Measurements from ENCODE around the gene S100Z. TPM values are rescaled to one million over a fixed set of nuclear protein-coding genes. Genes with fewer than 3 reads are reported as not detected.

S100Z gene
- total RNA-seq, 4 donors from 2014 or later, result 0.80 TPM; not detected in 3

GRCh38 chr5:76867827-76868693 lies 18.2 kb downstream of the S100Z start:
- in situ Hi-C loops (cut with MboI; ENCODE audit: low pct_ligation_motif_present in 1 of 4, low pct_unique_long_range_greater_than_20kb in 1 of 4, low sequenced_read_pairs in 3 of 4) (loop anchor here in 1 of 4 donors (10.0 kb wide), 1 partner anchor 147 kb away; no protein-coding TSS in a partner anchor), intact Hi-C loops (cut with DNase I; ENCODE audit: low total_unique reads) (no loop called here)
- TF ChIP-seq, protein P1, sequence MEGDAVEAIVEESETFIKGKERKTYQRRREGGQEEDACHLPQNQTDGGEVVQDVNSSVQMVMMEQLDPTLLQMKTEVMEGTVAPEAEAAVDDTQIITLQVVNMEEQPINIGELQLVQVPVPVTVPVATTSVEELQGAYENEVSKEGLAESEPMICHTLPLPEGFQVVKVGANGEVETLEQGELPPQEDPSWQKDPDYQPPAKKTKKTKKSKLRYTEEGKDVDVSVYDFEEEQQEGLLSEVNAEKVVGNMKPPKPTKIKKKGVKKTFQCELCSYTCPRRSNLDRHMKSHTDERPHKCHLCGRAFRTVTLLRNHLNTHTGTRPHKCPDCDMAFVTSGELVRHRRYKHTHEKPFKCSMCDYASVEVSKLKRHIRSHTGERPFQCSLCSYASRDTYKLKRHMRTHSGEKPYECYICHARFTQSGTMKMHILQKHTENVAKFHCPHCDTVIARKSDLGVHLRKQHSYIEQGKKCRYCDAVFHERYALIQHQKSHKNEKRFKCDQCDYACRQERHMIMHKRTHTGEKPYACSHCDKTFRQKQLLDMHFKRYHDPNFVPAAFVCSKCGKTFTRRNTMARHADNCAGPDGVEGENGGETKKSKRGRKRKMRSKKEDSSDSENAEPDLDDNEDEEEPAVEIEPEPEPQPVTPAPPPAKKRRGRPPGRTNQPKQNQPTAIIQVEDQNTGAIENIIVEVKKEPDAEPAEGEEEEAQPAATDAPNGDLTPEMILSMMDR (IDR thresholded peaks at IDR 0.05), result peak; percentile 60 to 78 (median 73)
- TF ChIP-seq POLR2A (IDR thresholded peaks at IDR 0.05), result no peak
- DNase-seq, result peak; percentile 70
- WGBS, 2 donors (ENCODE audit: low coverage in 1 of 2), result 68 to 72% methylated on average over 6 to 8 of the region's 8 CpGs
- H3K27me3 ChIP-seq, result no peaks in the 10 kb centered on the region
- H3K9me3 ChIP-seq, result no peaks in the 10 kb centered on the region
- no peak overlapping the region for H3K27ac ChIP-seq
- H3K4me3 ChIP-seq, result no peak overlapping the region
- H3K4me1 ChIP-seq, result peaks cover 0 to 7% (median 0%) of the 10 kb centered on the region in 4 donors
- no peaks in the 10 kb centered on the region for H3K36me3 ChIP-seq

DNA sequence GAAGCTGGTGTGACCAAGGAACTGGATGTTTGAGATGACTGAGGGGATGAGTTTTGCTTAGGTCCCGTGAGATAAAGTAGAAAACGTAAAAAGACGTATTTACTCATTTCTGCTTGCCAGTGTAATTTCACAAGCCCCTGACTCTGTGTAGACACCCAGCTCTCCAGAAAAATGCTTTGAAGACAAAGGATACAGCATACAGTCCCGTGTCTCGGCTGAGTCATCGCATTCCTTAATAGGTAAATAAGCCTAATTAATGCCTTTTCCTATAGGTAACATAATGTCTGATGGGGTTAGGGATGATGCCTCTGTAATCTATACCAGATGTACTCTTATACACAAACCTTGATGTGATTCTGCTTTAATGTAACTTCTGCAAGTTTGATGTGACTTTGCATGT lies 20.2 kb downstream of the S100Z start:
- Histone ChIP-seq H3K27ac (no peak overlapping the region), H3K4me3 (no peak overlapping the region), H3K36me3 (no peaks in the 10 kb centered on the region), H3K4me1 (peaks cover 0 to 8% (median 0%) of the 10 kb centered on the region in 4 donors), H3K27me3 (no peaks in the 10 kb centered on the region), H3K9me3 (no peaks in the 10 kb centered on the region)
- TF ChIP-seq POLR2AphosphoS5 (IDR thresholded peaks at IDR 0.05), result no peak
- TF ChIP-seq POLR2A (IDR thresholded peaks at IDR 0.05), result no peak
- TF ChIP-seq EP300 (IDR thresholded peaks at IDR 0.05; ENCODE audit: low read depth), result no peak
- TF ChIP-seq, protein P1 (IDR thresholded peaks at IDR 0.05), result no peak
- no peak for DNase-seq
- in situ Hi-C loops (cut with MboI; ENCODE audit: low pct_ligation_motif_present in 1 of 4, low pct_unique_long_range_greater_than_20kb in 1 of 4, low sequenced_read_pairs in 3 of 4) (loop anchor here in 1 of 4 donors (10.0 kb wide), 1 partner anchor 145 kb away; no protein-coding TSS in a partner anchor), intact Hi-C loops (cut with DNase I; ENCODE audit: low total_unique reads) (no loop called here)
- WGBS, 2 donors (ENCODE audit: low coverage in 1 of 2), result 77 to 100% methylated on average over 3 to 6 of the region's 6 CpGs

DNA sequence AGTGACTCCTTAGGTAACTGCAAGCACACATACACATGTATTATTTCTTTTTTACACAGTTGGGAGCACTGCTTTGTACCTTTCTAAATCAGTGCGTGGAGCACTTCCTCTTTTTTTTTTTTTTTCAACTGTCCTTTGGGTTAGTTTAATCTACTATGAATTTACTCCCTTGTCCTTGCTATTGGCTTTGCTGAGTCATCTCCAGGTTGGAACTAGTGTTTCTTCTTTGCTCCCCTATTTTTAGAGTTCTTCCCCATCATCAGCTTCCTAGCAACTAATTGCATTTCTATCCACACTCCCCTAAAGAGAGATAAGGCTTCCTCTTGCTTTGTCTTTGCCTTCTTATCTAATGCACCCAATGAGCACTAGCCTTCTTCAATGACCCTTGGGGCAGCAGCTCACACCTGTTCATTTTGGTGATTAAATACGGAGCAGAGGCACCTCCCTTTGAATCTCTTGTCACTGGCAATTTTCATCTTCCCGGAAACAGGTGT lies 24.3 kb downstream of the S100Z start:
- no peaks in the 10 kb centered on the region for H3K27me3 ChIP-seq
- H3K4me1 ChIP-seq, result peaks cover 0 to 3% (median 0%) of the 10 kb centered on the region in 4 donors
- TF ChIP-seq POLR2AphosphoS5 (IDR thresholded peaks at IDR 0.05) (no peak), EP300 (IDR thresholded peaks at IDR 0.05; ENCODE audit: low read depth) (no peak), POLR2A (IDR thresholded peaks at IDR 0.05) (no peak)
- TF ChIP-seq, protein P1 (IDR thresholded peaks at IDR 0.05), result no peak
- H3K27ac ChIP-seq, result no peak overlapping the region
- intact Hi-C loops (cut with DNase I; ENCODE audit: low total_unique reads) (no loop called here), in situ Hi-C loops (cut with MboI; ENCODE audit: low pct_ligation_motif_present in 1 of 4, low pct_unique_long_range_greater_than_20kb in 1 of 4, low sequenced_read_pairs in 3 of 4) (loop anchor here in 1 of 4 donors (10.0 kb wide), 1 partner anchor 141 kb away; no protein-coding TSS in a partner anchor)
- DNase-seq, result no peak
- H3K4me3 ChIP-seq, result no peak overlapping the region
- H3K9me3 ChIP-seq, result no peaks in the 10 kb centered on the region
- WGBS, 2 donors (ENCODE audit: low coverage in 1 of 2), result 44 to 63% methylated on average over 3 of the region's 3 CpGs
- H3K36me3 ChIP-seq, result no peaks in the 10 kb centered on the region

DNA sequence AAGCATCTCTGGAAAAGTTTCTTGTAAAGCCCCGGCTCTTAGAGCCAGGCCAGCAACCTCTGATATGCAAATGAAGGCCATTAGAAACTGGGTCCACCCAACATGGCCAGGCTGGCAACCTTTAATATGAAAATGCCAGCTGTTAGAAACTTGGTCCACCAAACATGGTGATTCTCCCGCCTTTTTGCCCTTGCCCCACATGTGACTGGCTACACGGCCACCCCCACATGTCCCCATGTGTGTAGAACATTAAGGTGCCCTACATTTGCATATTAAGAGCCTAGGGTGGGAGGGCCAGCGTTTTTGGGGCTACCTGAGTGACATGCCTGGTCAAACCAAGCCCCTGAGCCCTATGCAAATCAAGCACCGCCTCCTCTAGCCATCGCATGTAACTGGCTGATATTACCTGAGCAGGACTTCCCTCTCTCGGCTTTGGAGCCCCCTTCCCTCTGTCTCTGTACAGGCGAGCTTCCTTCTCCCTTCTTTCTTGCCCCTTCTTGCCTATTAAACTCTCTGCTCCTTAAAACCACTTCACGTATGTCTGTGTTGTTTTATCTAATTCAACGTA lies 39.0 kb downstream of the S100Z start:
- H3K36me3 ChIP-seq, result no peaks in the 10 kb centered on the region
- in situ Hi-C loops (cut with MboI; ENCODE audit: low pct_ligation_motif_present in 1 of 4, low pct_unique_long_range_greater_than_20kb in 1 of 4, low sequenced_read_pairs in 3 of 4) (no loop called here), intact Hi-C loops (cut with DNase I; ENCODE audit: low total_unique reads) (no loop called here)
- DNase-seq, result no peak
- TF ChIP-seq, protein P1 (IDR thresholded peaks at IDR 0.05), result no peak
- 65 to 75% methylated on average over 5 to 10 of the region's 10 CpGs for WGBS, 2 donors (ENCODE audit: low coverage in 1 of 2)
- no peaks in the 10 kb centered on the region for H3K9me3 ChIP-seq
- H3K4me3 ChIP-seq, result no peak overlapping the region
- no peak overlapping the region for H3K27ac ChIP-seq
- H3K27me3 ChIP-seq, result peaks cover 6% of the 10 kb centered on the region
- H3K4me1 ChIP-seq, result no peaks in the 10 kb centered on the region
